HepG2 (cell line): Measurements from ENCODE around the gene ABCC3. TPM values are rescaled to one million over a fixed set of nuclear protein-coding genes. Genes with fewer than 3 reads are reported as not detected.

ENCODE experiments used
- ATF7 ChIP-seq, 2 experiments: fragments of 450-650 bp in 1 of 2; sonication (generic) in 1 of 2; formaldehyde crosslinking in 1 of 2; IDR thresholded peaks; 2 replicates each; pipeline versions ENCODE4 v1.4.0 to v1.6.1; 2016 to 2020; ENCODE audit warnings: antibody characterized with exemption in 1 of 2, mild to moderate bottlenecking in 1 of 2, missing genetic modification reagents in 1 of 2
- CC2D1A ChIP-seq: sonication (generic); formaldehyde crosslinking; IDR thresholded peaks from 2 replicates; pipeline ENCODE4 v1.8.1; 2023; ENCODE audit warnings: mild to moderate bottlenecking, missing genetic modification reagents
- CSRNP2 ChIP-seq: sonication (generic); formaldehyde crosslinking; conservative IDR thresholded peaks from 2 replicates; pipeline ENCODE4 v1.8.0; 2022; ENCODE audit warnings: low read depth, missing genetic modification reagents
- DNMT3B ChIP-seq: conservative IDR thresholded peaks from 2 replicates; pipeline ENCODE4 v1.6.1; 2016; ENCODE audit warnings: missing biosample characterization, control low read depth
- HNRNPLL ChIP-seq: fragments of 200-400 bp; formaldehyde crosslinking; IDR thresholded peaks from 2 replicates; pipeline ENCODE4 v1.6.1; 2017; ENCODE audit warnings: mild to moderate bottlenecking, low read depth, low read length; ENCODE audit not compliant: poor library complexity, severe bottlenecking
- MLXIP ChIP-seq: sonication (generic); formaldehyde crosslinking; IDR thresholded peaks from 2 replicates; pipeline ENCODE4 v1.9.0; 2021; ENCODE audit warnings: missing genetic modification reagents, borderline replicate concordance
- NCOA1 ChIP-seq: sonication (generic); formaldehyde crosslinking; IDR thresholded peaks from 2 replicates; pipeline ENCODE4 v1.9.0; 2021; ENCODE audit warnings: missing genetic modification reagents
- NCOR1 ChIP-seq: fragments of 200-600 bp; sonication (generic); IDR thresholded peaks from 2 replicates; pipeline ENCODE4 v1.7.0; 2017; ENCODE audit warnings: antibody characterized with exemption, low read length, borderline replicate concordance
- RFX3 ChIP-seq: IDR thresholded peaks from 2 replicates; pipeline ENCODE4 v1.6.1; 2016; ENCODE audit warnings: missing biosample characterization, missing genetic modification reagents
- SSRP1 ChIP-seq: IDR thresholded peaks from 2 replicates; pipeline ENCODE4 v1.6.1; 2016; ENCODE audit warnings: control low read depth
- ZBTB1 ChIP-seq: sonication (generic); formaldehyde crosslinking; IDR thresholded peaks from 2 replicates; pipeline ENCODE4 v1.4.0; 2020; ENCODE audit warnings: missing genetic modification reagents, borderline replicate concordance
- ZNF343 ChIP-seq: sonication (generic); formaldehyde crosslinking; IDR thresholded peaks from 2 replicates; pipeline ENCODE4 v1.4.0; 2020; ENCODE audit warnings: mild to moderate bottlenecking, missing genetic modification reagents
- ZNF431 ChIP-seq: sonication (generic); formaldehyde crosslinking; IDR thresholded peaks from 2 replicates; pipeline ENCODE4 v1.9.0; 2022; ENCODE audit warnings: missing genetic modification reagents, low read depth, mild to moderate bottlenecking, borderline replicate concordance
- ZNF501 ChIP-seq: sonication (generic); formaldehyde crosslinking; IDR thresholded peaks from 2 replicates; pipeline ENCODE4 v1.5.1; 2020; ENCODE audit warnings: mild to moderate bottlenecking, moderate library complexity, missing genetic modification reagents
- polyA plus RNA-seq, 8 experiments: library from polyadenylated mRNA; depleted of rRNA in 3 of 8; stranded (reverse) in 7 of 8; unstranded in 1 of 8; fragments of >200 nt; fragmentation: Illumina TruSeq in 4 of 8; extraction: Trizol in 4 of 8; gene quantifications; 2 replicates each; pipeline versions ENCODE4 v1.2.1 to v1.2.3, GENCODE V29; 2011 to 2016; ENCODE audit warnings: low read depth in 4 of 8, missing spikeins in 1 of 8, mixed read lengths in 1 of 8; ENCODE audit not compliant: insufficient read depth in 1 of 8
- total RNA-seq, 5 experiments: library from RNA; depleted of rRNA; stranded (reverse); fragments of >200 nt; fragmentation: Illumina TruSeq; extraction: Trizol; gene quantifications; 2 replicates each; pipeline ENCODE4 v1.2.3, GENCODE V29; 2016; ENCODE audit warnings: low read depth in 1 of 5
- TF ChIP-seq, protein P1 (sequence below): conservative IDR thresholded peaks from 2 replicates; pipeline ENCODE4 v1.6.1; 2018; ENCODE audit warnings: missing genetic modification reagents
- TF ChIP-seq, protein P2 (sequence below): sonication (generic); formaldehyde crosslinking; IDR thresholded peaks from 2 replicates; pipeline ENCODE4 v1.9.0; 2021; ENCODE audit warnings: missing genetic modification reagents, borderline replicate concordance
- TF ChIP-seq, protein P3 (sequence below): sonication (generic); formaldehyde crosslinking; IDR thresholded peaks from 2 replicates; pipeline ENCODE4 v1.4.0; 2020; ENCODE audit warnings: missing genetic modification reagents

The ABCC3 gene
- total and polyA plus RNA-seq, 2 of the 13 experiments (the other 11 are each of a cell fraction or from before 2014, with no cell fraction given): 25.2 to 50.7 TPM

DNA sequence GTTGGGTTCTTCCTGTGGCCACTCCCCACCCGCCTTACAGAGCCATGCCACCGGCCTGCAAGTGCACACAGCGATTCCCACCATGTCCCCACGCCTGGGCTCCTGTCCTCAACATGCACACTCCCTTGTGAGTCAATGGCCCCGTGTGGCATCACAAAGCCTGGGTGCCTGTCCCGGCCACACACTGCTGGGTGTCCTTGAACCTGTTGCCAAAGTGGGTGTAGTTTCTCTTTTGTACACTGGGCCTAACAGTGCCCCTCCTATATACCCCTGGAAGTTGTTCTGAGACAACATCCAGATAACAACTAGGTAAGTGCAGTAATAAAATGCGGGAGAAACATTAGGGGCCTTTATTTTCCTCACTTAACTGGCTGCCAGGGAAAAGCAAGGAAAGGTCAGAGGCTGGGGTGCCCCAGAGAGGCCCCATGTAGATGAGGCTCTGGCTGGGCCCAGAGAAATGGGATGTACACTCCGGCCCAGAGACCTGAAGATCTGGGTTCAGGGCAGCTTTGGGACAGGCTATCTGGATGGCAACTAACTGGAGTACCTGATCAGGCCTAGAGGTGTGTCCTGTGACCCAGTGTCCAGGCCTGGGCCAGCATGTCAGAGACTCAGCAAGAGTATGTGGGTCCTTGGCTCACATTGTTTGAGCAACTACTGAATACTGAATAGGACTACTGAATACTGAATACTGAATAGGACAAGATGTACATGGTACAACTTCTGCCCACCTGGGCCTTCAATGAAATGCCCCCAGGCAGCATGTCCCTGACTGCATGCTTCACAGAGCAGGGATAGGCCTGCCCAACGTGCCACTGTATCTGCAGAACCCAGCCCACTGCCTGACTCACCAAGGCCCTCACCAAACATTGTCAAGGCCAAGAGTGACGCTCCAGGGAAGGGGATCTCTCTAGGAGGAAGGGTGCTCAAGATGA, 8.3 kb downstream of the ABCC3 start (continued):
- no peak for TF ChIP-seq MLXIP (CRISPR knock-in tag)
- no peak for TF ChIP-seq ATF7 (IDR thresholded peaks at IDR 0.05)
- TF ChIP-seq ATF7 (CRISPR knock-in tag; IDR thresholded peaks at IDR 0.05): no peak
- TF ChIP-seq SSRP1 (CRISPR knock-in tag): no peak
- TF ChIP-seq ZNF431: no peak
- TF ChIP-seq NCOA1: no peak
- no peak for TF ChIP-seq DNMT3B (CRISPR knock-in tag)
- no peak for TF ChIP-seq RFX3 (CRISPR knock-in tag)
- no peak for TF ChIP-seq CC2D1A
- TF ChIP-seq HNRNPLL: no peak
- no peak for TF ChIP-seq ZNF501 (CRISPR knock-in tag)
- TF ChIP-seq, protein P1, sequence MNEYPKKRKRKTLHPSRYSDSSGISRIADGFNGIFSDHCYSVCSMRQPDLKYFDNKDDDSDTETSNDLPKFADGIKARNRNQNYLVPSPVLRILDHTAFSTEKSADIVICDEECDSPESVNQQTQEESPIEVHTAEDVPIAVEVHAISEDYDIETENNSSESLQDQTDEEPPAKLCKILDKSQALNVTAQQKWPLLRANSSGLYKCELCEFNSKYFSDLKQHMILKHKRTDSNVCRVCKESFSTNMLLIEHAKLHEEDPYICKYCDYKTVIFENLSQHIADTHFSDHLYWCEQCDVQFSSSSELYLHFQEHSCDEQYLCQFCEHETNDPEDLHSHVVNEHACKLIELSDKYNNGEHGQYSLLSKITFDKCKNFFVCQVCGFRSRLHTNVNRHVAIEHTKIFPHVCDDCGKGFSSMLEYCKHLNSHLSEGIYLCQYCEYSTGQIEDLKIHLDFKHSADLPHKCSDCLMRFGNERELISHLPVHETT (CRISPR knock-in tag): no peak
- TF ChIP-seq CSRNP2 (CRISPR knock-in tag): no peak
- TF ChIP-seq, protein P2, sequence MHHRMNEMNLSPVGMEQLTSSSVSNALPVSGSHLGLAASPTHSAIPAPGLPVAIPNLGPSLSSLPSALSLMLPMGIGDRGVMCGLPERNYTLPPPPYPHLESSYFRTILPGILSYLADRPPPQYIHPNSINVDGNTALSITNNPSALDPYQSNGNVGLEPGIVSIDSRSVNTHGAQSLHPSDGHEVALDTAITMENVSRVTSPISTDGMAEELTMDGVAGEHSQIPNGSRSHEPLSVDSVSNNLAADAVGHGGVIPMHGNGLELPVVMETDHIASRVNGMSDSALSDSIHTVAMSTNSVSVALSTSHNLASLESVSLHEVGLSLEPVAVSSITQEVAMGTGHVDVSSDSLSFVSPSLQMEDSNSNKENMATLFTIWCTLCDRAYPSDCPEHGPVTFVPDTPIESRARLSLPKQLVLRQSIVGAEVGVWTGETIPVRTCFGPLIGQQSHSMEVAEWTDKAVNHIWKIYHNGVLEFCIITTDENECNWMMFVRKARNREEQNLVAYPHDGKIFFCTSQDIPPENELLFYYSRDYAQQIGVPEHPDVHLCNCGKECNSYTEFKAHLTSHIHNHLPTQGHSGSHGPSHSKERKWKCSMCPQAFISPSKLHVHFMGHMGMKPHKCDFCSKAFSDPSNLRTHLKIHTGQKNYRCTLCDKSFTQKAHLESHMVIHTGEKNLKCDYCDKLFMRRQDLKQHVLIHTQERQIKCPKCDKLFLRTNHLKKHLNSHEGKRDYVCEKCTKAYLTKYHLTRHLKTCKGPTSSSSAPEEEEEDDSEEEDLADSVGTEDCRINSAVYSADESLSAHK (CRISPR knock-in tag): no peak
- TF ChIP-seq NCOR1: no peak
- no peak for TF ChIP-seq ZNF343 (CRISPR knock-in tag)
- TF ChIP-seq ZBTB1 (CRISPR knock-in tag): no peak
- TF ChIP-seq, protein P3, sequence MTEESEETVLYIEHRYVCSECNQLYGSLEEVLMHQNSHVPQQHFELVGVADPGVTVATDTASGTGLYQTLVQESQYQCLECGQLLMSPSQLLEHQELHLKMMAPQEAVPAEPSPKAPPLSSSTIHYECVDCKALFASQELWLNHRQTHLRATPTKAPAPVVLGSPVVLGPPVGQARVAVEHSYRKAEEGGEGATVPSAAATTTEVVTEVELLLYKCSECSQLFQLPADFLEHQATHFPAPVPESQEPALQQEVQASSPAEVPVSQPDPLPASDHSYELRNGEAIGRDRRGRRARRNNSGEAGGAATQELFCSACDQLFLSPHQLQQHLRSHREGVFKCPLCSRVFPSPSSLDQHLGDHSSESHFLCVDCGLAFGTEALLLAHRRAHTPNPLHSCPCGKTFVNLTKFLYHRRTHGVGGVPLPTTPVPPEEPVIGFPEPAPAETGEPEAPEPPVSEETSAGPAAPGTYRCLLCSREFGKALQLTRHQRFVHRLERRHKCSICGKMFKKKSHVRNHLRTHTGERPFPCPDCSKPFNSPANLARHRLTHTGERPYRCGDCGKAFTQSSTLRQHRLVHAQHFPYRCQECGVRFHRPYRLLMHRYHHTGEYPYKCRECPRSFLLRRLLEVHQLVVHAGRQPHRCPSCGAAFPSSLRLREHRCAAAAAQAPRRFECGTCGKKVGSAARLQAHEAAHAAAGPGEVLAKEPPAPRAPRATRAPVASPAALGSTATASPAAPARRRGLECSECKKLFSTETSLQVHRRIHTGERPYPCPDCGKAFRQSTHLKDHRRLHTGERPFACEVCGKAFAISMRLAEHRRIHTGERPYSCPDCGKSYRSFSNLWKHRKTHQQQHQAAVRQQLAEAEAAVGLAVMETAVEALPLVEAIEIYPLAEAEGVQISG (CRISPR knock-in tag): no peak; the same call in 1 of the 2 replicates
